NOMO-1 treated with DMSO at 0.1 percent for 48 hours (cell line): ENCODE results near the gene SELENOV.

ENCODE experiments used
- DNase-seq: peaks from one replicate; lab custom pipeline; 2025; ENCODE audit not compliant: unreplicated experiment; lab: John Stamatoyannopoulos, UW

SELENOV gene

DNA sequence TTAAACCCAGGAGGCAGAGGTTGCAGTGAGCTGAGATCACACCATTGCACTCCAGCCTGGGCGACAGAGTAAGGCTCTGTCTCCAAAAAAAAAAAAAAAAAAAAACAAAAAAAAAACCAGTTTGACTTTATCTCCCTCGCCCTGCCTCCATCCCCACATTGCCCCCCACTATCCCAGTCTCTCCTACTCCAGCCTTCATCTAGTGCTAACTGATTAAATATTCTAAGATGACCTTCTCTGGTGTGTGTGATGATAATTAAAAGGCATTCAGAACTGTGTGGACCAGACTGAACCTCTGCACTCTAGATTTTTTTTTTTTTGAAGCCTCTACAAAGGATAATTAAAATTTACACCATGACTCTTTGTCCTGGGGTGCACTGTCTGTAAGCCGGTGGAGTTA is 22.2 kb upstream of the SELENOV start:
- no peak for DNase-seq

GRCh38 chr19:39494661-39495060 is 20.3 kb upstream of the SELENOV start:
- no peak for DNase-seq

DNA sequence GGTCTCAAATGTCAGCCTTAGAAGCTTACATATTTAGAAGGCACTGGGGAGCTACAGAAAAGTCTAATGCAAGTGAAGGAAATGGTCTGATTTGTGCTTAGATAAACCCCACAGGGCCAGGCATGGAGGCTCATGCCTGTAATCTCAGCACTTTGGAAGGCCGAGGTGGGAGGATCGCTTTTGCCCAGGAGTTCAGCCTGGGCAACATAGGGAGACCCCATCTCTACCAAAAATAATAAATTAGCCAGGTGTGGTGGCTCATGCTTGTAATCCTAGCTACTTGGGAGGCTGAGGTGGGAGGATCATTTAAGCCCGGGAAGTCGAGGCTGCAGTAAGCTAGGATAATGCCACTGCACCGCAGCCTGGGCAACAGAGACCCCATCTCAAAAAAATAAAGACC is 18.9 kb upstream of the SELENOV start:
- no peak for DNase-seq

DNA sequence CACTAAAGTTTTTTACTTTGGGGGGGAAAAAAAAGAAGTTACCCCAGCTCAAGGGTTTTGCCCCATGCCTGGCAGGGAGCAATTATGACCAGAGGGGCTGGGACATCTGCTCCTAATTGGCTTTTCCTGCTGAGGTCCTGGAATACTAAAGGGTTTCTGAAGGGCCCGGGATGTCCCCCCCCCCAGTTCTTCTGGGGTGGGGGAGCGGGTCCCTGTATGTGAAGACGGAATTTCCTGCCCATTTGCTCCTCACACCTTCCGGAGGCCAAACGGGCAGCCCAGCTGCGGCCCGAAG is 17.3 kb upstream of the SELENOV start:
- no peak for DNase-seq

GRCh38 chr19:39497996-39498797 is 16.7 kb upstream of the SELENOV start:
- peak; percentile 31 for DNase-seq

DNA sequence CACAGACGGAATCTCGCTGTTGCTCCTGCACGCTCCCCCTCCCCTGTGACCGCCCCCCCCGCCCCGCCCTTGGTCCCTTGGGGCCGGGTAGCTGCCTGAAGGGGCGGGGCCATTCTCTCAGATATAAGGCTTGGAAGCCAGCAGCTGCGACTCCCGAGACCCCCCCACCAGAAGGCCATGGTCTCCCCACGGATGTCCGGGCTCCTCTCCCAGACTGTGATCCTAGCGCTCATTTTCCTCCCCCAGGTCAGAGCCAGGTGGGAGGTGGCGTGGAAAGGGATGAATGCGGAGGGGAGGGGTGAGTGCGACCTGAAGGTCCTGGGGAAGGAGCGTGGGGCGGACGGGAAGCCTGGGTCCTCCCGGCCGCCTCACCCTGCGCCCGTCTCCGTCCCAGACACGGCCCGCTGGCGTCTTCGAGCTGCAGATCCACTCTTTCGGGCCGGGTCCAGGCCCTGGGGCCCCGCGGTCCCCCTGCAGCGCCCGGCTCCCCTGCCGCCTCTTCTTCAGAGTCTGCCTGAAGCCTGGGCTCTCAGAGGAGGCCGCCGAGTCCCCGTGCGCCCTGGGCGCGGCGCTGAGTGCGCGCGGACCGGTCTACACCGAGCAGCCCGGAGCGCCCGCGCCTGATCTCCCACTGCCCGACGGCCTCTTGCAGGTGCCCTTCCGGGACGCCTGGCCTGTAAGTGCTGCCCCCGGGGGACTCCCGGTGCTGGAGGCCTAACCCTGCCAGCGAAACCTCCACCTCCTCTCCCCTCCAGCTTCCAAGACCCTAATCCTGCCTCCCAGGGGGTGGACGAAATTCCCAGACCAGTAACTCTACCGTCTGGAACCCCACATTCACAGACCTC is 15.9 kb upstream of the SELENOV start, which contains the start of gene DLL3:
Gene DLL3 (plus strand): TSS at position 150 of the 845 bp plus-strand sequence. CDS start 28 bp downstream, at position 178.
- DNase-seq = no peak

DNA sequence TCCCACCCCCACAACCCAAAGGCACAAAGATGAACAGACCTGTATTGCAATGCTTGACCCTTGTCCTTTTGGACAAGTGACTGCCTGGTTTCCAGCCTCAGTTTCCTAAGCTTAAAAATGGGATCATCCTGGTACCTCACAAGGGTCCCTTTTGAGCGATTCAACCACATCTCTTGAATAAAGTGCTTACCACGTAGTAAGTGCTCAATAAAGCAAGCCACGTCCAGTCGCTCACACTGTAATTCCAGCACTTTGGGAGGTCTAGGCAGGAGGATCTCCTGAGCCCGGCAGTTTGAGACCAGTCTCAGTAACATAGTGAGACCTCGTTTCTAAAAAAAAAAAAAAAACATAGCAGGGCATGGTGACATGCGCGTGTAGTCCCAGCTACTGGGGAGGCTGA is 15.0 kb upstream of the SELENOV start:
- no peak for DNase-seq

GRCh38 chr19:39500543-39500942 is 14.4 kb upstream of the SELENOV start:
- no peak for DNase-seq

DNA sequence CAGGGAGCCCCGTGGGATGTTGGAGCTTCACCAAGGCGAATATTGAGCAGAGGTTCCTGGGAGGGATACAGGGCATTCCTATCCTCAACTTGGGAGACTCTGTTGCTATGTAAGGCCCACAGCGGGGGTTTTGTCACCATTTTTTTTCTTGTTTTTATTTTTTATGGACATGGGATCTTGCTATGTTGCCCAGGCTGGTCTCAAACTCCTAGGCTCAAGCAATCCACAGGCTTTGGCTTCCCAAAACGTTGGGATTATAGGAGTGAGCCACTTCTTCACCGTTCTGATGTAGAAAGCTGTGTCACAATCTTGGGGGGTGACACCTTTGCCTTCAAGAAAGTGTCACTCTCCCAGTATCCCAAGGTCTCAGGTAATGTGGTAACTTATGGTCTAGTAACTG is 13.6 kb upstream of the SELENOV start:
- no peak for DNase-seq

GRCh38 chr19:39502640-39503417 is 12.1 kb upstream of the SELENOV start:
- DNase-seq = peak; percentile 53

GRCh38 chr19:39506598-39506943 is 8.4 kb upstream of the SELENOV start:
- DNase-seq = no peak

DNA sequence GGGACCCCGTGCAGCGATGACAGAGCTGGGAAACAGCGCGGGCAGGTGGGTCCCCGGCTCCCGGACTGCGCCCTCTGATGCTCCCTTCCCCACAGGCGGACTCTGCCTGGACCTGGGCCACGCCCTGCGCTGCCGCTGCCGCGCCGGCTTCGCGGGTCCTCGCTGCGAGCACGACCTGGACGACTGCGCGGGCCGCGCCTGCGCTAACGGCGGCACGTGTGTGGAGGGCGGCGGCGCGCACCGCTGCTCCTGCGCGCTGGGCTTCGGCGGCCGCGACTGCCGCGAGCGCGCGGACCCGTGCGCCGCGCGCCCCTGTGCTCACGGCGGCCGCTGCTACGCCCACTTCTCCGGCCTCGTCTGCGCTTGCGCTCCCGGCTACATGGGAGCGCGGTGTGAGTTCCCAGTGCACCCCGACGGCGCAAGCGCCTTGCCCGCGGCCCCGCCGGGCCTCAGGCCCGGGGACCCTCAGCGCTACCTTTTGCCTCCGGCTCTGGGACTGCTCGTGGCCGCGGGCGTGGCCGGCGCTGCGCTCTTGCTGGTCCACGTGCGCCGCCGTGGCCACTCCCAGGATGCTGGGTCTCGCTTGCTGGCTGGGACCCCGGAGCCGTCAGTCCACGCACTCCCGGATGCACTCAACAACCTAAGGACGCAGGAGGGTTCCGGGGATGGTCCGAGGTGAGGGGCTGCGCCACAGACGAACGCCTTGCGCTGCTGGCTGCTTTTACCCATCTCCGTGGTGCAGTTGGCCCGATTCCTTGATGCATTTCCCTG is 7.8 kb upstream of the SELENOV start:
- peak; percentile 52 for DNase-seq

DNA sequence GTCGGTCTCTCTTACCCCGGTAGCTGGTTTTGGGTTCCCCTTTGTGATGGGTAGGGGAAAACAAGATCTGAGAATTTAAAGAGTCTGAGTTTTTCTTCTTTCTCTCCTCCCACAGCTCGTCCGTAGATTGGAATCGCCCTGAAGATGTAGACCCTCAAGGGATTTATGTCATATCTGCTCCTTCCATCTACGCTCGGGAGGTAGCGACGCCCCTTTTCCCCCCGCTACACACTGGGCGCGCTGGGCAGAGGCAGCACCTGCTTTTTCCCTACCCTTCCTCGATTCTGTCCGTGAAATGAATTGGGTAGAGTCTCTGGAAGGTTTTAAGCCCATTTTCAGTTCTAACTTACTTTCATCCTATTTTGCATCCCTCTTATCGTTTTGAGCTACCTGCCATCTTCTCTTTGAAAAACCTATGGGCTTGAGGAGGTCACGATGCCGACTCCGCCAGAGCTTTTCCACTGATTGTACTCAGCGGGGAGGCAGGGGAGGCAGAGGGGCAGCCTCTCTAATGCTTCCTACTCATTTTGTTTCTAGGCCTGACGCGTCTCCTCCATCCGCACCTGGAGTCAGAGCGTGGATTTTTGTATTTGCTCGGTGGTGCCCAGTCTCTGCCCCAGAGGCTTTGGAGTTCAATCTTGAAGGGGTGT is 7.1 kb upstream of the SELENOV start:
- no peak for DNase-seq

DNA sequence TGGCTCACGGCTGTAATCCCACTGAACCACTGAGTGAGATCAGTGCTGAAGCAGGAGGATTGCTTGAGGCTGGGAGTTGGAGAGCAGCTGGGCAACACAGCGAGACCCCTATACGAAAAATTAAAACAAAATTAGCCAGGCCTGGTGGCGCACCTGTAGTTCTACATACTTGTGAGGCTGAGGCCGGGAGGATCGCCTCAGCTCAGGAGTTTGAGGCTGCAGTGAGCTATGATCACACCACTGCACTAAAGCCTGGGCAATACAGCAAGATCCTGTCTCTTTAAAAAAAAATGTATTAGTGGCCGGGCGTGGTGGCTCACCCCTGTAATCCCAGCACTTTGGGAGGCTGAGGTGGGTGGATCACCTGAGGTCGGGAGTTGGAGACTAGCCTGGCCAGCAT is 6.3 kb upstream of the SELENOV start:
- DNase-seq = no peak

- no peak for DNase-seq
These were observed 5.7 kb upstream of the SELENOV start for GRCh38 chr19:39509233-39509632.

DNA sequence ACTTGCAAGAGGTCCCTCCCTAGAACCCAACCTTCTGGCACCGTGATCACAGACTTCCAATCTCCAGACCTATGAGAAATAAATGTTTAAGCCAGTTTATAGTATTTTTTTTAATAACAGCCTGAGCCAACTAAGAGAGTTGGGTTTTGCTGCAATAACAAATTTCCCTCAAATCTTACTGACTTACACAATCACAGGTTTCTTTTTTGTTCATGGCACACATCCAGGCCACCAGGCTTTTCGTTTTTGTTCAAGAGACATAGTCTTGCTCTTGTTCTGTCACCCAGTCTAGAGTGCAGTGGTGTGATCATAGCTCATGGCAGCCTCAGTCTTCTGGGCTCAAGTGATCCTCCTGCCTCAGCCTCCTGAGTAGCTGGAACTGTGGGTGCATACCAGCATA is 2.0 kb upstream of the SELENOV start:
- DNase-seq = no peak

DNA sequence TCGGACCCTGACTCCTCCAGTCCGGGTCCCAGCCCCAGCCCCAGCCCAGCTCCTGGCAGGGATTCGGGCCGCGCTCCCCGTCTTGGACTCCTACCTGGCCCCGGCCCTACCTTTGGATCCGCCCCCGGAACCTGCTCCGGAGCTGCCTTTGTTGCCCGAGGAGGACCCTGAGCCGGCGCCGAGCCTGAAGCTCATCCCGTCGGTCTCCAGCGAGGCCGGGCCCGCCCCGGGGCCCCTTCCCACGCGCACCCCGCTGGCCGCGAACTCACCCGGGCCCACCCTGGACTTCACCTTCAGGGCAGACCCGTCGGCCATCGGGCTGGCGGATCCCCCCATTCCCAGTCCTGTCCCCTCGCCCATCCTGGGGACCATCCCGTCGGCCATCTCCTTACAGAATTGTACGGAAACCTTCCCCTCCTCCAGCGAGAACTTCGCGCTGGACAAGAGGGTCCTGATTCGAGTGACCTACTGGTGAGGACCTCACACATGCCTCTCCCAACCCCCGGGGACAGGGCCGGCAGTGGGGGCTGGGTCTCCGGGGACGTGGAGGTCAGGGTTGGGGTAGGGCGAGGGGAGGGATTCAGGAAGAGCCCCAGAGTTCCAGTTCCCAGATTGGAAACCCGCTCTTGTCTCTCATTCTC is 732 bp downstream of the SELENOV start:
- no peak for DNase-seq

- peak; percentile 6 for DNase-seq
These were observed 1.3 kb downstream of the SELENOV start for GRCh38 chr19:39516270-39516669.

DNA sequence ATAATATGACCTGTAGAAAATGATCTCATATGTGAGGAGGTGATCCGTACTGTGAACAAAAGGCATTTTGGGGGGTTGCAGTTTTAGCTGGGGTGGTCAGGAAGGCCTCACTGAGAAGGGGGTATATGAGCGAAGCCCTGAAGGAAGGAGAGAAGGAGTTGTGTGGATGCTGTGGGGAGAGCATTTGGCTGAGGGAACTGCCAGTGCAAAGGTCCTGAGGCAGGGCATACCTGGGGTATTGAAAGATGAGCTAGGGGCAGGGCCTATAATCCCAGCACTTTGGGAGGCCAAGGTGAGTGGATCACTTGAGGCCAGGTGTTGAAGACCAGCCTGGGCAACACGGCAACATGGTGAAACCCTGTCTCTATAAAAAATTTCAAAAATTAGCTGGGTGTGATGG is 2.5 kb downstream of the SELENOV start:
- DNase-seq = no peak

- DNase-seq = no peak
These were observed 3.5 kb downstream of the SELENOV start for GRCh38 chr19:39518458-39518857.
